Activated naive CD8-positive, alpha-beta T cell treated with anti-CD3 and anti-CD28 coated beads, Interleukin-2, amount 10 ng/mL, durations not matched to agents 7 days and 5 days (primary cell): ENCODE data around the gene OSBP2. TPM values are rescaled to one million over a fixed set of nuclear protein-coding genes. Genes with fewer than 3 reads are reported as not detected.
A peak's percentile ranks its signal among the peaks of the same experiment; 100 is the strongest.

ENCODE experiments used
- ATAC-seq: fragments of 150-1000 bp; cut with Tn5 transposase; one replicate; pipeline ENCODE4 v1.10.0; 2021; ENCODE audit warnings: low read depth, moderate library complexity
- POLR2A ChIA-PET: fragments of 350-600 bp; sonication (Branson Sonifier 250); formaldehyde crosslinking; loops from one replicate; lab custom pipeline; 2021; ENCODE audit warnings: antibody characterized with exemption; lab: Charles Lee
- DNase-seq: peaks from one replicate; pipeline ENCODE4 v3.0.0; 2021
- H3K27ac Mint-ChIP-seq: one replicate; pipeline ENCODE4 v1.8.0; 2022; ENCODE audit warnings: mild to moderate bottlenecking, mixed read lengths
- H3K27me3 Mint-ChIP-seq: one replicate; pipeline ENCODE4 v1.8.0; 2022; ENCODE audit warnings: mild to moderate bottlenecking, moderate library complexity, mixed read lengths
- H3K36me3 Mint-ChIP-seq: one replicate; pipeline ENCODE4 v1.8.0; 2021; ENCODE audit warnings: mild to moderate bottlenecking, mixed read lengths
- H3K4me1 Mint-ChIP-seq: one replicate; pipeline ENCODE4 v1.8.0; 2021; ENCODE audit warnings: mixed read lengths
- H3K4me3 Mint-ChIP-seq: one replicate; pipeline ENCODE4 v1.8.0; 2022; ENCODE audit warnings: mild to moderate bottlenecking, moderate library complexity, mixed read lengths
- H3K9me3 Mint-ChIP-seq: one replicate; pipeline ENCODE4 v1.8.0; 2021; ENCODE audit warnings: mixed read lengths
- total RNA-seq, 2 experiments: library from RNA; stranded (reverse); gene quantifications; one replicate each; pipeline ENCODE4 v1.2.3, GENCODE V29; 2021

OSBP2 gene
- total RNA-seq, 2 experiments from 2014 or later: 0.45 to 0.61 TPM

- no peak for ATAC-seq
- H3K4me3 Mint-ChIP-seq: no peak overlapping the region
Measured at GRCh38 chr22:30908051-30908461, 213.4 kb downstream of the OSBP2 start.

GRCh38 chr22:30909306-30909705 lies 214.6 kb downstream of the OSBP2 start:
- Mint-ChIP-seq H3K4me1 (no peaks in the 10 kb centered on the region), H3K4me3 (no peak overlapping the region), H3K27ac (no peak overlapping the region), H3K9me3 (no peaks in the 10 kb centered on the region), H3K27me3 (no peaks in the 10 kb centered on the region), H3K36me3 (peaks cover 4% of the 10 kb centered on the region)
- POLR2A ChIA-PET: no interaction called here
- ATAC-seq (no peak), DNase-seq (no peak)

More at GRCh38 chr22:30908051-30908461, 213.4 kb downstream of the OSBP2 start:
- H3K27ac Mint-ChIP-seq: no peak overlapping the region
- no peak for DNase-seq
- peaks cover 4% of the 10 kb centered on the region for H3K36me3 Mint-ChIP-seq
- peaks cover under 1% of the 10 kb centered on the region for H3K4me1 Mint-ChIP-seq
- POLR2A ChIA-PET: interaction anchor here (0.6 kb wide), 1 partner anchor 221 kb away, joined by 5 read pairs; no protein-coding TSS in a partner anchor
- H3K27me3 Mint-ChIP-seq: no peaks in the 10 kb centered on the region
- no peaks in the 10 kb centered on the region for H3K9me3 Mint-ChIP-seq

- ATAC-seq (no peak), DNase-seq (no peak)
- no peaks in the 10 kb centered on the region for H3K4me1 Mint-ChIP-seq
- no peaks in the 10 kb centered on the region for H3K9me3 Mint-ChIP-seq
- no peaks in the 10 kb centered on the region for H3K27me3 Mint-ChIP-seq
- H3K27ac Mint-ChIP-seq: no peak overlapping the region
- POLR2A ChIA-PET: no interaction called here
- peaks cover 4% of the 10 kb centered on the region for H3K36me3 Mint-ChIP-seq
- no peak overlapping the region for H3K4me3 Mint-ChIP-seq
Measured at GRCh38 chr22:30910358-30910757, 215.7 kb downstream of the OSBP2 start.

- Mint-ChIP-seq H3K9me3 (peaks cover 2% of the 10 kb centered on the region), H3K4me1 (peaks cover 13% of the 10 kb centered on the region), H3K27ac (no peak overlapping the region), H3K27me3 (no peaks in the 10 kb centered on the region), H3K4me3 (no peak overlapping the region), H3K36me3 (peaks cover 4% of the 10 kb centered on the region)
- POLR2A ChIA-PET: no interaction called here
- DNase-seq (no peak), ATAC-seq (no peak)
Measured at GRCh38 chr22:30918761-30919160, 224.1 kb downstream of the OSBP2 start.

- Mint-ChIP-seq H3K4me1 (peaks cover 13% of the 10 kb centered on the region), H3K27ac (no peak overlapping the region), H3K36me3 (peaks cover 10% of the 10 kb centered on the region), H3K9me3 (peaks cover 2% of the 10 kb centered on the region), H3K27me3 (no peaks in the 10 kb centered on the region), H3K4me3 (no peak overlapping the region)
- DNase-seq (no peak), ATAC-seq (no peak)
- POLR2A ChIA-PET: interaction anchor here (0.7 to 1.0 kb wide), 3 partner anchors 173 to 354 kb away, joined by 3 to 4 read pairs (median 3); no protein-coding TSS in a partner anchor
Measured at GRCh38 chr22:30919973-30920372, 225.3 kb downstream of the OSBP2 start.

- POLR2A ChIA-PET: interaction anchor here (0.7 to 2.5 kb wide), 4 partner anchors 20 to 353 kb away, joined by 3 to 16 read pairs (median 4); no protein-coding TSS in a partner anchor
- Mint-ChIP-seq H3K9me3 (peaks cover 2% of the 10 kb centered on the region), H3K27me3 (no peaks in the 10 kb centered on the region), H3K36me3 (peaks cover 11% of the 10 kb centered on the region), H3K4me3 (peak overlapping the region; percentile 60), H3K27ac (no peak overlapping the region), H3K4me1 (peaks cover 13% of the 10 kb centered on the region)
- DNase-seq (peak; percentile 87), ATAC-seq (peak; percentile 62)
Measured at GRCh38 chr22:30920407-30920806, 225.7 kb downstream of the OSBP2 start.

- DNase-seq (no peak), ATAC-seq (no peak)
- no peak overlapping the region for H3K27ac Mint-ChIP-seq
- peaks cover 13% of the 10 kb centered on the region for H3K4me1 Mint-ChIP-seq
- POLR2A ChIA-PET: interaction anchor here (0.7 to 2.5 kb wide), 7 partner anchors 19 to 286 kb away, joined by 3 to 16 read pairs (median 3); partner anchors contain the start of genes MORC2 and TUG1
- H3K27me3 Mint-ChIP-seq: no peaks in the 10 kb centered on the region
- H3K36me3 Mint-ChIP-seq: peaks cover 11% of the 10 kb centered on the region
- H3K9me3 Mint-ChIP-seq: peaks cover 2% of the 10 kb centered on the region
- peak overlapping the region; percentile 80 for H3K4me3 Mint-ChIP-seq
Measured at GRCh38 chr22:30921108-30921507, 226.4 kb downstream of the OSBP2 start.

GRCh38 chr22:30922151-30922611 lies 227.5 kb downstream of the OSBP2 start:
- DNase-seq: peak; percentile 85
- Mint-ChIP-seq H3K4me1 (peaks cover 13% of the 10 kb centered on the region), H3K4me3 (peak overlapping the region; percentile 80), H3K27me3 (no peaks in the 10 kb centered on the region), H3K27ac (peak overlapping the region; percentile 75), H3K9me3 (no peaks in the 10 kb centered on the region), H3K36me3 (peaks cover 13% of the 10 kb centered on the region)
- ATAC-seq: peak; percentile 72
- POLR2A ChIA-PET: interaction anchor here (0.7 to 2.5 kb wide), 11 partner anchors 18 to 594 kb away, joined by 3 to 16 read pairs (median 5); partner anchors contain the start of genes MORC2, RNF185 and TUG1

- Mint-ChIP-seq H3K27me3 (no peaks in the 10 kb centered on the region), H3K4me1 (peaks cover 13% of the 10 kb centered on the region), H3K27ac (no peak overlapping the region), H3K9me3 (no peaks in the 10 kb centered on the region), H3K4me3 (no peak overlapping the region), H3K36me3 (peaks cover 15% of the 10 kb centered on the region)
- DNase-seq (no peak), ATAC-seq (no peak)
- POLR2A ChIA-PET: interaction anchor here (1.5 to 2.5 kb wide), 6 partner anchors 17 to 236 kb away, joined by 4 to 16 read pairs (median 10); partner anchors contain the start of genes MORC2, RNF185 and TUG1
Measured at GRCh38 chr22:30923168-30923900, 228.7 kb downstream of the OSBP2 start.

GRCh38 chr22:30925667-30926066 lies 231.0 kb downstream of the OSBP2 start:
- H3K27me3 Mint-ChIP-seq: no peaks in the 10 kb centered on the region
- H3K4me3 Mint-ChIP-seq: no peak overlapping the region
- H3K36me3 Mint-ChIP-seq: peaks cover 15% of the 10 kb centered on the region
- H3K9me3 Mint-ChIP-seq: no peaks in the 10 kb centered on the region
- ATAC-seq: no peak
- DNase-seq: no peak
- H3K4me1 Mint-ChIP-seq: peaks cover 10% of the 10 kb centered on the region
- POLR2A ChIA-PET: no interaction called here
- H3K27ac Mint-ChIP-seq: no peak overlapping the region

GRCh38 chr22:30926706-30927105 lies 232.0 kb downstream of the OSBP2 start:
- H3K4me3 Mint-ChIP-seq: no peak overlapping the region
- H3K36me3 Mint-ChIP-seq: peaks cover 22% of the 10 kb centered on the region
- DNase-seq: no peak
- H3K9me3 Mint-ChIP-seq: no peaks in the 10 kb centered on the region
- H3K27ac Mint-ChIP-seq: no peak overlapping the region
- ATAC-seq: no peak
- POLR2A ChIA-PET: no interaction called here
- H3K27me3 Mint-ChIP-seq: no peaks in the 10 kb centered on the region
- peaks cover 5% of the 10 kb centered on the region for H3K4me1 Mint-ChIP-seq

- Mint-ChIP-seq H3K4me1 (no peaks in the 10 kb centered on the region), H3K36me3 (peaks cover 24% of the 10 kb centered on the region), H3K27me3 (no peaks in the 10 kb centered on the region), H3K27ac (no peak overlapping the region), H3K9me3 (no peaks in the 10 kb centered on the region), H3K4me3 (no peak overlapping the region)
- no peak for DNase-seq
- POLR2A ChIA-PET: no interaction called here
- no peak for ATAC-seq
Measured at GRCh38 chr22:30927806-30928205, 233.1 kb downstream of the OSBP2 start.

- no peak for DNase-seq
- POLR2A ChIA-PET: no interaction called here
- H3K27ac Mint-ChIP-seq: no peak overlapping the region
- no peaks in the 10 kb centered on the region for H3K4me1 Mint-ChIP-seq
- no peak overlapping the region for H3K4me3 Mint-ChIP-seq
- no peak for ATAC-seq
- no peaks in the 10 kb centered on the region for H3K27me3 Mint-ChIP-seq
- no peaks in the 10 kb centered on the region for H3K9me3 Mint-ChIP-seq
- H3K36me3 Mint-ChIP-seq: peaks cover 24% of the 10 kb centered on the region
Measured at GRCh38 chr22:30928401-30928800, 233.7 kb downstream of the OSBP2 start.
